Measurements from ENCODE around the gene THAP9.
"Not testable (repeated sequence)": the region's sequence is repeated elsewhere in the genome, so short reads cannot be mapped to it uniquely, and the experiment has no call there.

THAP9 gene

GRCh38 chr4:82900411-82901182 is at the start of gene THAP9:
THAP9 (plus strand) TSS chr4:82900735; CDS start chr4:82900803, 68 bp downstream.
- peak; percentile 88 for DNase-seq (ENCODE audit: extremely low spot score)
- ChIA-PET CTCF (interaction anchor here (0.6 kb wide), 2 partner anchors 354 to 571 kb away, joined by 3 read pairs; no protein-coding TSS in a partner anchor), POLR2A (interaction anchor here (0.6 to 2.9 kb wide), 18 partner anchors 9 to 517 kb away, joined by 3 to 39 read pairs (median 6); partner anchors contain the start of genes COPS4, LIN54 and SEC31A)
- no peak for TF ChIP-seq CTBP1 (IDR thresholded peaks at IDR 0.05; ENCODE audit: borderline replicate concordance)
- TF ChIP-seq FOXM1 (IDR thresholded peaks at IDR 0.05; ENCODE audit: borderline replicate concordance) = peak; percentile 7; the same call in 1 of the 2 replicates
- TF ChIP-seq TARDBP (IDR thresholded peaks at IDR 0.05) = peak; percentile 99
- peak; percentile 60; the same call in 1 of the 2 replicates for TF ChIP-seq L3MBTL2 (conservative IDR thresholded peaks at IDR 0.05)
- no peak for TF ChIP-seq HDGF (IDR thresholded peaks at IDR 0.05; ENCODE audit: borderline replicate concordance)
- peak; percentile 87 for TF ChIP-seq LEF1 (IDR thresholded peaks at IDR 0.05; ENCODE audit: borderline replicate concordance)
- TF ChIP-seq ELF4 (IDR thresholded peaks at IDR 0.05) = peak; percentile 82
- TF ChIP-seq PKNOX1 (IDR thresholded peaks at IDR 0.05) = peak; percentile 92
- no peak for TF ChIP-seq SP1 (IDR thresholded peaks at IDR 0.05)

GRCh38 chr4:82851318-82851717 is 49.2 kb upstream of the THAP9 start:
- no peak for DNase-seq (ENCODE audit: extremely low spot score)
- CTCF ChIA-PET = interaction anchor here (0.7 to 1.7 kb wide), 3 partner anchors 11 to 184 kb away, joined by 3 to 8 read pairs (median 3); partner anchors contain the start of gene COPS4
- TF ChIP-seq CTBP1 (IDR thresholded peaks at IDR 0.05; ENCODE audit: borderline replicate concordance) (no peak), FOXM1 (IDR thresholded peaks at IDR 0.05; ENCODE audit: borderline replicate concordance) (no peak), BHLHE40 (IDR thresholded peaks at IDR 0.05; ENCODE audit: borderline replicate concordance) (no peak), SP1 (IDR thresholded peaks at IDR 0.05) (no peak), TARDBP (IDR thresholded peaks at IDR 0.05) (no peak), LEF1 (IDR thresholded peaks at IDR 0.05; ENCODE audit: borderline replicate concordance) (no peak), FOXA1 (IDR thresholded peaks at IDR 0.05) (no peak), HDGF (IDR thresholded peaks at IDR 0.05; ENCODE audit: borderline replicate concordance) (no peak), L3MBTL2 (conservative IDR thresholded peaks at IDR 0.05) (no peak), ZNF384 (IDR thresholded peaks at IDR 0.05) (no peak), FOXK2 (IDR thresholded peaks at IDR 0.05) (no peak), PKNOX1 (IDR thresholded peaks at IDR 0.05) (no peak), ARNT (IDR thresholded peaks at IDR 0.05) (no peak), ELF4 (IDR thresholded peaks at IDR 0.05) (no peak), SUZ12 (IDR thresholded peaks at IDR 0.05) (no peak), NFRKB (IDR thresholded peaks at IDR 0.05) (no peak)
- POLR2A ChIA-PET = no interaction called here

- POLR2A ChIA-PET = no interaction called here
- TF ChIP-seq SP1 (IDR thresholded peaks at IDR 0.05) = no peak
- no peak for TF ChIP-seq LEF1 (IDR thresholded peaks at IDR 0.05; ENCODE audit: borderline replicate concordance)
- no peak for TF ChIP-seq HDGF (IDR thresholded peaks at IDR 0.05; ENCODE audit: borderline replicate concordance)
- no peak for TF ChIP-seq FOXA1 (IDR thresholded peaks at IDR 0.05)
- TF ChIP-seq PKNOX1 (IDR thresholded peaks at IDR 0.05) = no peak
- TF ChIP-seq ARNT (IDR thresholded peaks at IDR 0.05) = no peak
- no peak for TF ChIP-seq CTBP1 (IDR thresholded peaks at IDR 0.05; ENCODE audit: borderline replicate concordance)
- TF ChIP-seq FOXM1 (IDR thresholded peaks at IDR 0.05; ENCODE audit: borderline replicate concordance) = no peak
- no peak for TF ChIP-seq L3MBTL2 (conservative IDR thresholded peaks at IDR 0.05)
- TF ChIP-seq SUZ12 (IDR thresholded peaks at IDR 0.05) = no peak
- TF ChIP-seq NFRKB (IDR thresholded peaks at IDR 0.05) = no peak
- TF ChIP-seq BHLHE40 (IDR thresholded peaks at IDR 0.05; ENCODE audit: borderline replicate concordance) = no peak
- TF ChIP-seq FOXK2 (IDR thresholded peaks at IDR 0.05) = no peak
- TF ChIP-seq ELF4 (IDR thresholded peaks at IDR 0.05) = no peak
- no peak for TF ChIP-seq TARDBP (IDR thresholded peaks at IDR 0.05)
- no peak for TF ChIP-seq ZNF384 (IDR thresholded peaks at IDR 0.05)
- DNase-seq (ENCODE audit: extremely low spot score) = peak; percentile 32
- CTCF ChIA-PET = interaction anchor here (0.5 to 1.7 kb wide), 7 partner anchors 10 to 430 kb away, joined by 3 to 8 read pairs (median 3); partner anchors contain the start of gene COPS4
Observed at GRCh38 chr4:82851885-82852750, 48.4 kb upstream of the THAP9 start.

GRCh38 chr4:82852751-82853285 is 47.7 kb upstream of the THAP9 start:
- ChIA-PET POLR2A (no interaction called here), CTCF (interaction anchor here (0.5 to 1.7 kb wide), 5 partner anchors 9 to 429 kb away, joined by 3 to 8 read pairs (median 3); partner anchors contain the start of gene COPS4)
- no peak for DNase-seq (ENCODE audit: extremely low spot score)
- TF ChIP-seq CTBP1 (IDR thresholded peaks at IDR 0.05; ENCODE audit: borderline replicate concordance) (no peak), ZNF384 (IDR thresholded peaks at IDR 0.05) (no peak), HDGF (IDR thresholded peaks at IDR 0.05; ENCODE audit: borderline replicate concordance) (no peak), SUZ12 (IDR thresholded peaks at IDR 0.05) (no peak), PKNOX1 (IDR thresholded peaks at IDR 0.05) (no peak), FOXK2 (IDR thresholded peaks at IDR 0.05) (no peak), LEF1 (IDR thresholded peaks at IDR 0.05; ENCODE audit: borderline replicate concordance) (no peak), BHLHE40 (IDR thresholded peaks at IDR 0.05; ENCODE audit: borderline replicate concordance) (no peak), SP1 (IDR thresholded peaks at IDR 0.05) (no peak), NFRKB (IDR thresholded peaks at IDR 0.05) (no peak), ELF4 (IDR thresholded peaks at IDR 0.05) (no peak), TARDBP (IDR thresholded peaks at IDR 0.05) (no peak), FOXA1 (IDR thresholded peaks at IDR 0.05) (no peak), FOXM1 (IDR thresholded peaks at IDR 0.05; ENCODE audit: borderline replicate concordance) (no peak), L3MBTL2 (conservative IDR thresholded peaks at IDR 0.05) (no peak), ARNT (IDR thresholded peaks at IDR 0.05) (no peak)

- DNase-seq (ENCODE audit: extremely low spot score); POLR2A ChIA-PET: not testable (repeated sequence)
- CTCF ChIA-PET = interaction anchor here (1.1 kb wide), 1 partner anchor 18 kb away, joined by 3 read pairs; no protein-coding TSS in a partner anchor
Observed at GRCh38 chr4:82860487-82860886, 40.0 kb upstream of the THAP9 start.
